Stomach smooth muscle (tissue), 2 donors: Measurements from ENCODE around the gene FAM107B.
"Not testable (repeated sequence)": the region's sequence is repeated elsewhere in the genome, so short reads cannot be mapped to it uniquely, and the experiment has no call there.

ENCODE experiments used
- H3K27ac ChIP-seq: one replicate; pipeline ENCODE4 v1.7.0; 2013; ENCODE audit warnings: mild to moderate bottlenecking, low read length, inconsistent platforms
- H3K27me3 ChIP-seq, 2 donors: one replicate each; pipeline ENCODE4 v1.7.0; 2013; ENCODE audit warnings: low read length in 2 of 2; ENCODE audit not compliant: insufficient read depth in 2 of 2, control insufficient read depth in 1 of 2
- H3K36me3 ChIP-seq, 2 donors: one replicate each; pipeline ENCODE4 v1.7.0; 2013; ENCODE audit warnings: low read length in 2 of 2; ENCODE audit not compliant: control insufficient read depth in 2 of 2, insufficient read depth in 2 of 2
- H3K4me1 ChIP-seq: one replicate; pipeline ENCODE4 v1.7.0; 2013; ENCODE audit warnings: low read length; ENCODE audit not compliant: control insufficient read depth, insufficient read depth
- H3K4me3 ChIP-seq, 2 donors: one replicate each; pipeline ENCODE4 v1.7.0; 2013; ENCODE audit warnings: low read length in 2 of 2
- H3K9ac ChIP-seq, 2 donors: one replicate each; pipeline ENCODE4 v1.7.0; 2013; ENCODE audit warnings: low read length in 2 of 2, mild to moderate bottlenecking in 1 of 2
- H3K9me3 ChIP-seq, 2 donors: one replicate each; pipeline ENCODE4 v1.7.0; 2013; ENCODE audit warnings: low read length in 2 of 2; ENCODE audit not compliant: control insufficient read depth in 2 of 2
- donor health status: healthy.
- donor health status: Pancreatic carcinoma.

FAM107B gene

DNA sequence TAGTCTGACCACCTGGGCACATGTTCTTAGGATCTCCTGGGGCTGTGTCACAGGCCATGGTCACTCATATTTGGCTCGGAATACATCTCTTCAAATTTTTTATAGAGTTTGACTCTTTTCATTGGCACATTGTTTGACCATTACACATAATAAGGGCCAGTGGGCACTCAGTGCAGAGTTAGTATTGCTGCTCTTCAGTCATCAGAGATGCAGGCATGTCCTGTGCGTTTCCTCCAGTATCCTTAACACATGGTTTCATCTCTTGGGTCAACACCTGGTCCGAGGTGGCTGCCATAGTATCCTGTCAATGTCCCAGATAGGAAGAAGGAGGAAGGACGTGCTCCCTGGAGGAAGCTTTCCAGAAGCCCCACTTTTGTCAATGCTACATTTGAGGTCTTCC lies 125.0 kb downstream of the FAM107B start:
- H3K27ac ChIP-seq: no peak overlapping the region
- no peaks in the 10 kb centered on the region for H3K27me3 ChIP-seq
- no peak overlapping the region for H3K4me3 ChIP-seq
- no peaks in the 10 kb centered on the region for H3K36me3 ChIP-seq
- H3K9ac ChIP-seq: no peak overlapping the region
- H3K4me1 ChIP-seq: peaks cover 21% of the 10 kb centered on the region
- no peaks in the 10 kb centered on the region for H3K9me3 ChIP-seq

DNA sequence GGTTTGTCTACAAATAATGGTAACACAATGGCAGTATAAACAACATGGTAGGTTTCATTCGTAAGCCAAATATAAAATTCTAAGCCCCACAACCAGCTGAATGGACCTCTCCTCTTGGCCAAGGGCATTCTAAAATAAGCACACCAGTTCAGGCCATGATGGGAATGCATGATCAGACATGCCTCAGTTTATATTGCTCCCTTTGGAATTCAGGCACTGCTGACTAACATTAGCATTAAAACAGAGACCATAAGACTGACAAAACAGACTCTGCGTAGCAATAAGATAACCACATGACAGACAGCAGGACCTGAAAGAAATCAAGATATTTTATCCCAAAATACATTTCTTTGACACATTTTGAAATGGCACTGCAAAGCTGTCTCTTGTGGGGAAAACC lies 125.8 kb downstream of the FAM107B start:
- Histone ChIP-seq H3K27ac (peak overlapping the region; percentile 72), H3K4me1 (peaks cover 21% of the 10 kb centered on the region), H3K4me3 (peak overlapping the region in 1 of 2 donors; percentile 8), H3K27me3 (no peaks in the 10 kb centered on the region), H3K9ac (no peak overlapping the region), H3K36me3 (no peaks in the 10 kb centered on the region), H3K9me3 (no peaks in the 10 kb centered on the region)

DNA sequence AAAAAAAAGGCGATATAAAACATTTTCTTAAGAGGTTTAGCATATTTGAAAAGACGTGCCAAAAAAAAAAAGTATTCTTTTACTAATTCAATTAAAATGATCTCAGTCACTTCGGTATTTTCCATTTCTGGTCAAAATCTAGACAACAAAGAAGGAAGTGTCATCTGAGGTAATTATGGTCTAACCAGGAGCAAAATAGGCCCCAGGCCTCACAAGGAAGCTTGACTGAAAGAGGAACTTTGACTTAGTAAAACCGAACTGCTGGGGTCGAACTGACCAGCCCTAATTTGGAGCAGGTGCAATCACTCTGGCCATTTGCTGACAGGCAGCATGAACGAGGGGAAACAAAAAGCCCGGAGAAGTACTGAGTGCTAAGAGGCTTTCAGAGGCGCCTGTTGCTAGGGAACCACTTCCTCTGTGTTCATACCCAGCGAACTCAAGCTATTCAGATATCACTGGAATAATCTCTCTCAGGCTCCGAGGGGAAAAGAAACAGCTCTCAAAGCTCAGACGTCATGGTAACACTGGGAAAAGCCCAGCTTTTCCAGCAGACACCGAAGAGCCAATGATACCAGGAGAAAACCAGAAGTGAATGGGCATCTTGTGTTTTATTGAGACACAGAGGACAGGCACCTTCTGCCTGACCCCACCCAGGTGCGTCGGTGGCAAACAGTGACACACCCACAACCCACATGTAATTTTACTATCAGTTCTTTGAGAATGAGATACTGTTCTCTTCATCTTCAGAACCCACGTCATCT lies 126.5 kb downstream of the FAM107B start:
- H3K4me3 ChIP-seq: peak overlapping the region; percentile 8 to 52

DNA sequence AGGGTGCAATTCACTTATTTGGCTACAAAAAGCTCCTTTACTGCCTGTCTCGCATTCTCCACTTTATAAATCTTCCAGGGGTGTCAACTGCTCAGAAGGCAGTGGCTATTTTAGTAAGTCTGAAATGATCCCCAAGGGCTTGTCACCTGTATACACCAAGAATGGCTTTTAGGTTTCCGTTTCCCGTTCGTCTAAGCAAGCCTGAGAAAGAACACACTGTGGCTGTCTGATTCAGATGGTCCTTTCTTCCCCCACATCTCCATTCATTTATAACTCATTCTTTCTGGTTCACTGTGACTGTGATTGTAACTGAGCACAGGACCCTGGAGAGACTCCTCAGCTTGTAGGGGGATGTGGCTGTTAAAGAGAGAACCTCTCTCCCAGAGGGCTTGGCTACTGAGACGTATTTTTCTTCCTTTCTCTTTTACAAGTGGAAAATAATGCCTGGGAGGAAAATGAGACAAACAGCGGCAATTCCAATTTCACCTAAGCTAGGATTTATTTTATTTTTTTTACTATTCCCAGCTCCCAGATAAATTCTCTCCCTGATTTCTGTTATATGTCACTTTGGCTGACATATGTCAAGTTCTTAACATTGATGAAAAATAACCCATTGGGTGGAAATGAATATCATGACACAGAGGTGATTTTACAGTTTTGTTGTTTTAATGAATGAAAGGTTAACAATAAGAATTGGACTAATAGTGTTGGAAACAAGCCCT lies 129.3 kb downstream of the FAM107B start:
- no peaks in the 10 kb centered on the region for H3K9me3 ChIP-seq
- H3K27me3 ChIP-seq: no peaks in the 10 kb centered on the region
- no peaks in the 10 kb centered on the region for H3K36me3 ChIP-seq
- H3K4me3 ChIP-seq: no peak overlapping the region
- H3K27ac ChIP-seq: no peak overlapping the region
- H3K9ac ChIP-seq: no peak overlapping the region
- peaks cover 13% of the 10 kb centered on the region for H3K4me1 ChIP-seq

More for the DNA sequence above, 126.5 kb downstream of the FAM107B start:
- H3K4me1 ChIP-seq: peaks cover 14% of the 10 kb centered on the region
- H3K27ac ChIP-seq: peak overlapping the region; percentile 72
- H3K9me3 ChIP-seq: no peaks in the 10 kb centered on the region
- peak overlapping the region; percentile 19 to 52 for H3K9ac ChIP-seq
- no peaks in the 10 kb centered on the region for H3K36me3 ChIP-seq
- no peaks in the 10 kb centered on the region for H3K27me3 ChIP-seq

DNA sequence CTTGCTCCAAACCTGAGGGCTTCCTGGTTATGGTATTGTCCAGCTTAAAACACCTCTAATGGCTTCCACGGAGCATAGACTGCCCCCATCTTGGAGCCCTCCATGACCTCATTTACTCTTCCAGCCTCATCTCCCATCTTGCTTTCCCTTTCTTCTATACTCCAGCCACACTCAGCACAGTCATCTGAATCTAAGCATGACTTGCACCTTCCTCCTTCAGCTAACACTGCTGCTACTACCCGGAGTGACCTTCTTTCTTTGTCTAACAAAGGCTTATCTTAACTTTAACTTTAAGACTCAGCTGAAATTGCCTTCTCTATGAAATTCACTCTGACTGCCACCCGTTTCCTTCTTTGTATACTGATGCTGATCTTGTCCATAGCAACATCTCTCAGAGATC lies 135.1 kb downstream of the FAM107B start:
- no peaks in the 10 kb centered on the region for H3K9me3 ChIP-seq
- H3K4me3 ChIP-seq: no peak overlapping the region
- no peak overlapping the region for H3K27ac ChIP-seq
- no peaks in the 10 kb centered on the region for H3K27me3 ChIP-seq
- H3K36me3 ChIP-seq: no peaks in the 10 kb centered on the region
- no peaks in the 10 kb centered on the region for H3K4me1 ChIP-seq
- no peak overlapping the region for H3K9ac ChIP-seq

DNA sequence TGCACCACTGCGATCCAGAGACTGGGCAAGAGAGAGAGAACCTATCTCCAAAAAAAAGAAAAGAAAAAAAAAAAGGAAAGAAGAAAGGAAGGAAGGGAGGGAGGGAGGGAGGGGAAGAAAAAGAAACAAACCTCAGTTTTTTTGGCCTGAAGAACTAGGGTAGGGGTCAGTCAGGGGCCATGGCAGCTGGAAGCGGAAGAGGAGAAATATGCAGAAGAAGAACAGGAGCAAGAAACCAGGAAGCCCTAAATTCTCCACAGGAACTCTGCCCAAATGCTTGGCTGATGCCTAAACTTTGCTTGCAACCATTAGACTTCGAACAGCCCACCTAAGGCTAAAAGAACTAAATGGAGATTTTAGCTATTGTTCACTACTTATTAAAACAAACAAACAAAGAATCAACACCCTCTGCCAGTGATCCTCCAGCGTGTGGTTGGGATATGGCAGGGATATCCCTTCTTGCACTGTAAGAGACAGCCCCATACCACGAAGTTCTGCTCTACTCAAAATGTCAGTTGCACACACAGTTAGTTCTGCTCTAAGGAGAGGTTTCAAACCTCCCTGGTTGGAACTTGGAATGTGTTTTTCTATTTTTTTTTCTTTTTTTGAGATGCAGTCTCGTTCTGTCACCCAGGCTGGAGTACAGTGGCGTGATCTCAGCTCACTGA lies 139.5 kb downstream of the FAM107B start:
- Histone ChIP-seq H3K9ac (no peak overlapping the region), H3K27ac (no peak overlapping the region), H3K4me3 (no peak overlapping the region), H3K9me3 (no peaks in the 10 kb centered on the region), H3K27me3 (no peaks in the 10 kb centered on the region), H3K36me3 (no peaks in the 10 kb centered on the region), H3K4me1 (no peaks in the 10 kb centered on the region)

DNA sequence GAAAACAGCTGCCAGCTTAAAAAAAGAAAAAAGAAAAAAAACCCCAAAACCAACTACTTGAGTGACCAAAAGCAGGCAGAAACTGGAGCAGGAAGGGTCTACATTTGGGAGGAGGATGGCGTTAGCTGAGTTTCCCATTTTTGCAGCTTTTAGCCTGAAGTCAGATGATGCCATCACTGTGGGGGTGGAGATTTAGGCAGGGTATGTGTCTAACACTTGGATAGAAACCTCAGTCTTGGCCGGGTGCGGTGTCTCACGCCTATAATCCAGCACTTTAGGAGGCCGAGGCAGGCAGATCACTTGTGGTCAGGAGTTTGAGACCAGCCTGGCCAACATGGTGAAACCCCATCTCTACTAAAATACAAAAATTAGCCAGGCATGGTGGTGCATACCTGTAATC lies 140.1 kb downstream of the FAM107B start:
- not testable (repeated sequence) for H3K4me1 ChIP-seq, H3K9ac ChIP-seq, H3K9me3 ChIP-seq, H3K27me3 ChIP-seq, H3K4me3 ChIP-seq, H3K36me3 ChIP-seq, H3K27ac ChIP-seq

DNA sequence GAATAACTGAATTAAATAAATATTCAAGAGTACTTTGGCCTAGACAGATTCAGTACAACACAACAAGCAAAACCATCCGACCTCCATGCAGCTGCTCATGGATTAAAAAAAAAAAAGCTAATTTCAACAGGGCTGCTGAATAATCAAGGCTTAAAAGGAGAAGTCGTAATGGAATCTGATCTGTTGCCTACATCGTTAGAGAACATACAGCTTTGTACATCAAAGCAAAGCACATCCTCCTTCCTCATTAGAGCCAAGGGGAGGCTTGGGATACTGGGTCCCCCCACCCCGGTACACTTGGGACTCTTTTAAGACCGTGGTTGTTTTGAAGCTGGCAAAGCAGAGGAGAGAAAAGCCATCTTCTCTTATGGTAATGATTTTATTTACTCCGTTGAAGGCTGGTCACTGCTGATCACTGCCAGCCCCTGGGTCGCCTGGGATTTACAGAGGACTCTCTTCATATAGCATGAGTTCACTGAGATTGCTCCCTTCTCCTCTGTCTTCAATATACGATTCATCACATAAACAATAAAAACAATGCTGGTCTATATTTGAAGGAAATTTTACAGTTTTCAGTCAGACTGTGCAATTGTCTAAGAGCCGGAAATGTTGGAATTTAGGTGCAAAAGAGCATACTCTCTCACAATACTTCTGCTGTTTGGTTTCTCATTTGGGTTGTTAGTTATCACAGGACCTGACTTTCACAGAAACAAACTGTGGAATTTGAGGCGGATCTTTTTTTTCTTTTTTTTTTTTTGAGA lies 148.8 kb downstream of the FAM107B start:
- no peaks in the 10 kb centered on the region for H3K27me3 ChIP-seq
- H3K36me3 ChIP-seq: no peaks in the 10 kb centered on the region
- peaks cover 6% of the 10 kb centered on the region for H3K4me1 ChIP-seq
- no peaks in the 10 kb centered on the region for H3K9me3 ChIP-seq
- peak overlapping the region; percentile 49 for H3K27ac ChIP-seq
- no peak overlapping the region for H3K9ac ChIP-seq
- no peak overlapping the region for H3K4me3 ChIP-seq

DNA sequence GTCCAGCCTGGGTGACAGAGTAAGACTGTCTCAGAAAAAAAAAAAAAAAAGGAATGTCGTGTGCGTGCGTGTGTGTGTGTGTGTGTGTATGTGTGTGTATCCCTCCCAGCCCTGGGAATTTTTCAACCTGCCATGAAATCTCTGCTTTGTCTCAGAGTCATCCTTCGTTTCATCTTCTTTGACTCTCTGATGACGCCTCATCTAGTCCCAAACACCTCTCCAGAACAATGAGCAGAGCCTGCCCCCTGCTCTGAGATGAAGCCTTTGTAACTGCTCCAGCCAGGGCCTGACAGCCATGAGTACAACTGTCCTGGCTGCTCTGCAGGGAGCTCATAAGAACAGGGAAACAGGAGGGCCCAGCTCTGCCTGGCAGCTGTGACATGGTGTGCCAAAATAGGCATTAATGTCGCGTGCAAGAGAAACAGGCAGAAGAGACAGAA lies 149.5 kb downstream of the FAM107B start:
- no peak overlapping the region for H3K9ac ChIP-seq
- no peaks in the 10 kb centered on the region for H3K27me3 ChIP-seq
- H3K27ac ChIP-seq: peak overlapping the region; percentile 49
- no peaks in the 10 kb centered on the region for H3K9me3 ChIP-seq
- H3K36me3 ChIP-seq: no peaks in the 10 kb centered on the region
- H3K4me3 ChIP-seq: no peak overlapping the region
- peaks cover 6% of the 10 kb centered on the region for H3K4me1 ChIP-seq

DNA sequence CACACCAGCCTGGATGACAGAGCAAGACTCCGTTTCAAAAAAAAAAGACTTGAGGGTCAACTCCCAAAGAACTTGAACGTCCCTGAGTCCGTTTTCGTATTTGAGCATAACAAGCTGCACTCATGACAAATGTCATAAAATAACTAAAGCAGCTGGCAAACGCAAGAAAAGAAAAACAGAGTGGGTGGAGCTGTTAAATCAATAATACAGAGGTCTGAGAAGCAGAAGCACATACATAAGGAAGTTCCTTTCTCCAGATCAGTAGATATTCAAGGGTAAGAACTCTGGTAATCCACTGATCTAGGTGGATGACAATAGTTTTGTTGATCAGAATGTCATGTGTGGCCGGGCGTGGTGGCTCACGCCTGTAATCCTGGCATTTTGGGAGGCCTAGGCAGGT lies 150.1 kb downstream of the FAM107B start:
- H3K36me3 ChIP-seq: no peaks in the 10 kb centered on the region
- H3K27me3 ChIP-seq: no peaks in the 10 kb centered on the region
- H3K4me1 ChIP-seq: peaks cover 6% of the 10 kb centered on the region
- H3K27ac ChIP-seq: no peak overlapping the region
- H3K9me3 ChIP-seq: no peaks in the 10 kb centered on the region
- H3K9ac ChIP-seq: no peak overlapping the region
- no peak overlapping the region for H3K4me3 ChIP-seq
